Activated CD4-positive, alpha-beta T cell treated with anti-CD3 and anti-CD28 coated beads, Interleukin-2, amount 50 U/mL, for 24 hours (primary cell): ENCODE data around the gene IL17B.

ENCODE experiments used
- DNase-seq, 2 donors: peaks; one replicate each; pipeline ENCODE4 v3.0.0-alpha.2; 2020; ENCODE audit warnings: low read depth in 1 of 2, low spot score in 1 of 2

IL17B gene

GRCh38 chr5:149325166-149325735, 53.8 kb downstream of the IL17B start:
- no peak for DNase-seq

GRCh38 chr5:149324641-149325040, 54.5 kb downstream of the IL17B start:
- no peak for DNase-seq
